GM23338 (cell line): ENCODE data around the gene SEMA5A. TPM values are rescaled to one million over a fixed set of nuclear protein-coding genes. Genes with fewer than 3 reads are reported as not detected.

Source experiments
- ATAC-seq: fragments of 200-7000 bp; cut with Tn5 transposase; 3 replicates; pipeline ENCODE4 v1.9.1; 2020
- DNase-seq: peaks from one replicate; pipeline ENCODE4 v3.0.0-alpha.2; 2015; ENCODE audit warnings: low spot score
- H2AFZ ChIP-seq: fragments of 200-600 bp; sonication (generic); 2 replicates; pipeline ENCODE4 v1.8.0; 2016; ENCODE audit warnings: antibody characterized with exemption, mild to moderate bottlenecking, moderate library complexity
- H3F3A ChIP-seq: fragments of 200-600 bp; sonication (generic); replicated peaks from 2 replicates; pipeline ENCODE4 v1.8.0; 2017; ENCODE audit warnings: antibody characterized with exemption, mixed run types, low read depth
- H3K27ac ChIP-seq: fragments of 200-600 bp; sonication (generic); 2 replicates; pipeline ENCODE4 v1.6.1; 2016; ENCODE audit warnings: low read depth
- H3K27me3 ChIP-seq: fragments of 200-600 bp; sonication (generic); 2 replicates; pipeline ENCODE4 v1.8.0; 2016; ENCODE audit warnings: mild to moderate bottlenecking, mixed run types, moderate library complexity; ENCODE audit not compliant: insufficient read depth
- H3K36me3 ChIP-seq: fragments of 200-600 bp; sonication (generic); 2 replicates; pipeline ENCODE4 v1.8.0; 2016; ENCODE audit warnings: mild to moderate bottlenecking; ENCODE audit not compliant: insufficient read depth
- H3K4me1 ChIP-seq: fragments of 200-600 bp; sonication (generic); 2 replicates; pipeline ENCODE4 v1.8.0; 2016; ENCODE audit warnings: mild to moderate bottlenecking, moderate library complexity; ENCODE audit not compliant: insufficient read depth
- H3K4me2 ChIP-seq: fragments of 200-600 bp; sonication (generic); 2 replicates; pipeline ENCODE4 v1.7.1; 2017; ENCODE audit warnings: mixed run types
- H3K4me3 ChIP-seq: fragments of 200-600 bp; sonication (generic); 2 replicates; pipeline ENCODE4 v1.6.1; 2016; ENCODE audit warnings: mixed run types
- H3K79me2 ChIP-seq: fragments of 200-600 bp; sonication (generic); replicated peaks from 2 replicates; pipeline ENCODE4 v1.8.0; 2017; ENCODE audit warnings: mild to moderate bottlenecking; ENCODE audit not compliant: insufficient read depth
- H3K9me2 ChIP-seq: fragments of 200-600 bp; sonication (generic); 2 replicates; pipeline ENCODE4 v1.8.0; 2017; ENCODE audit not compliant: insufficient read depth
- H4K20me1 ChIP-seq: fragments of 200-600 bp; sonication (generic); replicated peaks from 2 replicates; pipeline ENCODE4 v1.8.0; 2017; ENCODE audit warnings: mild to moderate bottlenecking; ENCODE audit not compliant: insufficient read depth
- H3K27ac Mint-ChIP-seq: 2 replicates; pipeline ENCODE4 v1.8.0; 2020; ENCODE audit warnings: inconsistent platforms, mild to moderate bottlenecking, moderate library complexity, mixed read lengths
- H3K27me3 Mint-ChIP-seq: 3 replicates; pipeline ENCODE4 v1.8.0; 2022; ENCODE audit warnings: low read depth, mild to moderate bottlenecking, moderate library complexity, mixed read lengths, inconsistent platforms; ENCODE audit not compliant: insufficient read depth, poor library complexity
- H3K36me3 Mint-ChIP-seq: 3 replicates; pipeline ENCODE4 v1.8.0; 2021; ENCODE audit warnings: low read depth, mild to moderate bottlenecking, inconsistent platforms, moderate library complexity, mixed read lengths
- H3K4me1 Mint-ChIP-seq: 3 replicates; pipeline ENCODE4 v1.8.0; 2020; ENCODE audit warnings: mild to moderate bottlenecking, inconsistent platforms, mixed read lengths
- H3K4me3 Mint-ChIP-seq: 3 replicates; pipeline ENCODE4 v1.8.0; 2021; ENCODE audit warnings: moderate library complexity, mild to moderate bottlenecking, inconsistent platforms, mixed read lengths
- H3K9me3 Mint-ChIP-seq: 3 replicates; pipeline ENCODE4 v1.8.0; 2020; ENCODE audit warnings: moderate library complexity, mild to moderate bottlenecking, inconsistent platforms, mixed read lengths
- CREB1 ChIP-seq: fragments of 250-450 bp; sonication (Bioruptor Pico); IDR thresholded peaks from 2 replicates; pipeline ENCODE4 v1.5.0; 2020; ENCODE audit warnings: low read depth, mild to moderate bottlenecking, moderate library complexity
- EZH2 ChIP-seq: fragments of 200-600 bp; sonication (generic); IDR thresholded peaks from one replicate; pipeline ENCODE4 v1.8.0; 2017; ENCODE audit warnings: antibody characterized with exemption, mild to moderate bottlenecking, low read depth; ENCODE audit not compliant: unreplicated experiment
- NANOG ChIP-seq: IDR thresholded peaks from 2 replicates; pipeline ENCODE4 v1.6.1; 2016; ENCODE audit warnings: antibody characterized with exemption, borderline replicate concordance
- POLR2AphosphoS5 ChIP-seq: IDR thresholded peaks from 2 replicates; pipeline ENCODE4 v1.6.1; 2016; ENCODE audit warnings: antibody characterized with exemption, low read depth
- ZNF114 ChIP-seq: fragments of 250-450 bp; sonication (Bioruptor Pico); IDR thresholded peaks from 2 replicates; pipeline ENCODE4 v1.5.0; 2020; ENCODE audit warnings: mild to moderate bottlenecking, moderate library complexity
- ZNF331 ChIP-seq: fragments of 250-450 bp; sonication (Bioruptor Pico); IDR thresholded peaks from 2 replicates; pipeline ENCODE4 v1.5.0; 2020; ENCODE audit warnings: low read depth, mild to moderate bottlenecking, moderate library complexity
- polyA plus RNA-seq: library from polyadenylated mRNA; unstranded; fragments of >200 nt; fragmentation: Nextera tagmentation; extraction: Ambion mirVana; gene quantifications from 2 replicates; pipeline ENCODE4 v1.2.1, GENCODE V29; 2016
- total RNA-seq: library from RNA; depleted of rRNA; stranded (reverse); fragments of >200 nt; shearing (Covaris generic); gene quantifications from 2 replicates; pipeline ENCODE4 v1.2.3, GENCODE V29; 2014
- TF ChIP-seq, protein P1 (sequence below), 2 experiments: fragments of 200-600 bp in 1 of 2; sonication (generic) in 1 of 2; conservative IDR thresholded peaks; 2 replicates each; pipeline versions ENCODE4 v1.5.1 to v1.6.1; 2016 to 2017; ENCODE audit warnings: antibody characterized with exemption in 2 of 2, low read depth in 2 of 2, mild to moderate bottlenecking in 2 of 2, moderate library complexity in 1 of 2
- TF ChIP-seq, protein P2 (sequence below): IDR thresholded peaks from one replicate; pipeline ENCODE4 v1.6.1; 2018; ENCODE audit warnings: antibody characterized with exemption; ENCODE audit not compliant: unreplicated experiment
- TF ChIP-seq, protein P3 (sequence below): IDR thresholded peaks from 2 replicates; pipeline ENCODE4 v1.6.1; 2016; ENCODE audit warnings: antibody characterized with exemption

The SEMA5A gene
- total and polyA plus RNA-seq, 2 experiments from 2014 or later = 2.1 to 8.1 TPM

DNA sequence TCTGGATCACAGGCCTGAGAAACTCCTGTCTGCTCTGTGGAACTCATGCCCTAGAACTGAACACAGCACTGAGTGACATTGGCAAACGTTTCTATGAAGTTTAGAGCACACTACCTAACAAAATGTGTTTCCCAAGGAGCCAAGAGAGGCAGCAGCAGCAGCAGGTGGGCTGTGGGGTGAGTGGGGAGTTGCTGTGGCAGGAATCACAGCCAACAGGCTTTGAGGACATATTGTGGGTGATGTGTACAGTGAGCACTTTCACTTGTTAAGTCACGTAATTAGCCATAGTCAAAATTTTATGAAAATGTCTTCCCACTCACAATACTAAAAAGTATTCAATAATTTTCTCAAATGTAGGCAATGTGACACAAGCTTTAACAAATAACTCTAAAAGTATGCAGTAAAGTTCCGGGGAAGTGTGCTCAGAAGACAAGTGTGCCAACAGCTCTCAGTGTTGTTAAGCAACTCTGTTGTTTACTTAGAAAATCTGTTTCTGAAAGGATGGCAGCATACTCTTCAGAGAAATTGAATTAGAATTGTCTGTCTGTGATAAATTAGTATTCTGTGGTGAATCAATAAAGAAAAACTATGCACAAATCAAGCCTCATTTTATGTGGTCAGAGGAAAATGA, 482.1 kb downstream of the SEMA5A start:
- peaks cover 2% of the 10 kb centered on the region; the same call in 1 of the 2 replicates for H3K9me2 ChIP-seq
- ATAC-seq = no peak
- no peaks in the 10 kb centered on the region for H3K27me3 Mint-ChIP-seq
- no peak overlapping the region for H3K4me3 Mint-ChIP-seq
- DNase-seq = no peak
- H3K4me2 ChIP-seq = no peak overlapping the region
- no peaks in the 10 kb centered on the region for H3K27me3 ChIP-seq
- no peaks in the 10 kb centered on the region for H3K9me3 Mint-ChIP-seq
- H3K36me3 ChIP-seq = peaks cover 4% of the 10 kb centered on the region; the same call in 1 of the 2 replicates
- H4K20me1 ChIP-seq = no peaks in the 10 kb centered on the region
- TF ChIP-seq, protein P1, sequence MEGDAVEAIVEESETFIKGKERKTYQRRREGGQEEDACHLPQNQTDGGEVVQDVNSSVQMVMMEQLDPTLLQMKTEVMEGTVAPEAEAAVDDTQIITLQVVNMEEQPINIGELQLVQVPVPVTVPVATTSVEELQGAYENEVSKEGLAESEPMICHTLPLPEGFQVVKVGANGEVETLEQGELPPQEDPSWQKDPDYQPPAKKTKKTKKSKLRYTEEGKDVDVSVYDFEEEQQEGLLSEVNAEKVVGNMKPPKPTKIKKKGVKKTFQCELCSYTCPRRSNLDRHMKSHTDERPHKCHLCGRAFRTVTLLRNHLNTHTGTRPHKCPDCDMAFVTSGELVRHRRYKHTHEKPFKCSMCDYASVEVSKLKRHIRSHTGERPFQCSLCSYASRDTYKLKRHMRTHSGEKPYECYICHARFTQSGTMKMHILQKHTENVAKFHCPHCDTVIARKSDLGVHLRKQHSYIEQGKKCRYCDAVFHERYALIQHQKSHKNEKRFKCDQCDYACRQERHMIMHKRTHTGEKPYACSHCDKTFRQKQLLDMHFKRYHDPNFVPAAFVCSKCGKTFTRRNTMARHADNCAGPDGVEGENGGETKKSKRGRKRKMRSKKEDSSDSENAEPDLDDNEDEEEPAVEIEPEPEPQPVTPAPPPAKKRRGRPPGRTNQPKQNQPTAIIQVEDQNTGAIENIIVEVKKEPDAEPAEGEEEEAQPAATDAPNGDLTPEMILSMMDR (conservative IDR thresholded peaks at IDR 0.05; ENCODE audit: low read depth in 2 of 2) = no peak
- no peak for TF ChIP-seq ZNF331 (CRISPR knock-in tag)
- H3F3A ChIP-seq = no peaks in the 10 kb centered on the region
- peaks cover 20% of the 10 kb centered on the region for H3K36me3 Mint-ChIP-seq
- no peaks in the 10 kb centered on the region for H3K4me1 ChIP-seq
- H2AFZ ChIP-seq = no peak overlapping the region
- H3K27ac ChIP-seq = no peak overlapping the region
- no peaks in the 10 kb centered on the region for H3K4me1 Mint-ChIP-seq
- no peak overlapping the region for H3K4me3 ChIP-seq
- no peak overlapping the region for H3K27ac Mint-ChIP-seq
- H3K79me2 ChIP-seq = no peaks in the 10 kb centered on the region

DNA sequence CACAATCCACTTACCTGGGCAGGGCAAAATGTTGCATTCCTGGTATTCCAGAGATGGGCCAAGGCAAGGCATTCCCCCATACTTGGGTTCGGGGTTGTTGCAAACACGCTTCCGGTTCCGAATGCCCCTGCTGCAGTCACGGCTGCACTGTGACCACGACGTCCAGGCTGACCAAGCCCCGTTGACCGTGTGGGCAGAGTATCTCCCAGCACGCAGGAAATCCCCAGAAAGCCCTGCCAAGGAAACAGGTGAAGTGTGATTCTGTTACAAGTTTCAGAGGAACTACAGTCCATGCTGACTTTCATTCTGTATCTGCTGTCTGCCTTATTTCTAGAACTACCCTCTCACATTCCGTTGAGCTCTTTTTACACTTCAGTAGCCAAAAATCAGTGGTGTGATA, 483.0 kb downstream of the SEMA5A start:
- H3K27me3 ChIP-seq = no peaks in the 10 kb centered on the region
- peaks cover 4% of the 10 kb centered on the region; the same call in 1 of the 2 replicates for H3K36me3 ChIP-seq
- H3K4me3 Mint-ChIP-seq = no peak overlapping the region
- H3K9me2 ChIP-seq = peaks cover 2% of the 10 kb centered on the region; the same call in 1 of the 2 replicates
- no peaks in the 10 kb centered on the region for H3F3A ChIP-seq
- peaks cover 20% of the 10 kb centered on the region for H3K36me3 Mint-ChIP-seq
- ATAC-seq (no peak), DNase-seq (no peak)
- H3K4me1 Mint-ChIP-seq = no peaks in the 10 kb centered on the region
- H3K27ac Mint-ChIP-seq = no peak overlapping the region
- H3K27me3 Mint-ChIP-seq = no peaks in the 10 kb centered on the region
- H3K4me2 ChIP-seq = no peak overlapping the region
- H2AFZ ChIP-seq = no peak overlapping the region
- no peak overlapping the region for H3K4me3 ChIP-seq
- H4K20me1 ChIP-seq = no peaks in the 10 kb centered on the region
- H3K79me2 ChIP-seq = no peaks in the 10 kb centered on the region
- H3K9me3 Mint-ChIP-seq = no peaks in the 10 kb centered on the region
- no peaks in the 10 kb centered on the region for H3K4me1 ChIP-seq
- no peak overlapping the region for H3K27ac ChIP-seq
- TF ChIP-seq, protein P2, sequence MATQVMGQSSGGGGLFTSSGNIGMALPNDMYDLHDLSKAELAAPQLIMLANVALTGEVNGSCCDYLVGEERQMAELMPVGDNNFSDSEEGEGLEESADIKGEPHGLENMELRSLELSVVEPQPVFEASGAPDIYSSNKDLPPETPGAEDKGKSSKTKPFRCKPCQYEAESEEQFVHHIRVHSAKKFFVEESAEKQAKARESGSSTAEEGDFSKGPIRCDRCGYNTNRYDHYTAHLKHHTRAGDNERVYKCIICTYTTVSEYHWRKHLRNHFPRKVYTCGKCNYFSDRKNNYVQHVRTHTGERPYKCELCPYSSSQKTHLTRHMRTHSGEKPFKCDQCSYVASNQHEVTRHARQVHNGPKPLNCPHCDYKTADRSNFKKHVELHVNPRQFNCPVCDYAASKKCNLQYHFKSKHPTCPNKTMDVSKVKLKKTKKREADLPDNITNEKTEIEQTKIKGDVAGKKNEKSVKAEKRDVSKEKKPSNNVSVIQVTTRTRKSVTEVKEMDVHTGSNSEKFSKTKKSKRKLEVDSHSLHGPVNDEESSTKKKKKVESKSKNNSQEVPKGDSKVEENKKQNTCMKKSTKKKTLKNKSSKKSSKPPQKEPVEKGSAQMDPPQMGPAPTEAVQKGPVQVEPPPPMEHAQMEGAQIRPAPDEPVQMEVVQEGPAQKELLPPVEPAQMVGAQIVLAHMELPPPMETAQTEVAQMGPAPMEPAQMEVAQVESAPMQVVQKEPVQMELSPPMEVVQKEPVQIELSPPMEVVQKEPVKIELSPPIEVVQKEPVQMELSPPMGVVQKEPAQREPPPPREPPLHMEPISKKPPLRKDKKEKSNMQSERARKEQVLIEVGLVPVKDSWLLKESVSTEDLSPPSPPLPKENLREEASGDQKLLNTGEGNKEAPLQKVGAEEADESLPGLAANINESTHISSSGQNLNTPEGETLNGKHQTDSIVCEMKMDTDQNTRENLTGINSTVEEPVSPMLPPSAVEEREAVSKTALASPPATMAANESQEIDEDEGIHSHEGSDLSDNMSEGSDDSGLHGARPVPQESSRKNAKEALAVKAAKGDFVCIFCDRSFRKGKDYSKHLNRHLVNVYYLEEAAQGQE = no peak
- TF ChIP-seq, protein P1 (conservative IDR thresholded peaks at IDR 0.05; ENCODE audit: low read depth in 2 of 2) = no peak
- TF ChIP-seq EZH2 = no peak
- TF ChIP-seq POLR2AphosphoS5 = no peak
- TF ChIP-seq, protein P3, sequence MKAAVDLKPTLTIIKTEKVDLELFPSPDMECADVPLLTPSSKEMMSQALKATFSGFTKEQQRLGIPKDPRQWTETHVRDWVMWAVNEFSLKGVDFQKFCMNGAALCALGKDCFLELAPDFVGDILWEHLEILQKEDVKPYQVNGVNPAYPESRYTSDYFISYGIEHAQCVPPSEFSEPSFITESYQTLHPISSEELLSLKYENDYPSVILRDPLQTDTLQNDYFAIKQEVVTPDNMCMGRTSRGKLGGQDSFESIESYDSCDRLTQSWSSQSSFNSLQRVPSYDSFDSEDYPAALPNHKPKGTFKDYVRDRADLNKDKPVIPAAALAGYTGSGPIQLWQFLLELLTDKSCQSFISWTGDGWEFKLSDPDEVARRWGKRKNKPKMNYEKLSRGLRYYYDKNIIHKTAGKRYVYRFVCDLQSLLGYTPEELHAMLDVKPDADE = no peak
- no peak for TF ChIP-seq NANOG
- no peak for TF ChIP-seq ZNF331 (CRISPR knock-in tag)
- no peak for TF ChIP-seq CREB1
- TF ChIP-seq ZNF114 (CRISPR knock-in tag) = no peak
